Ramos (cell line): ENCODE data around the gene ACOT7.
"Not testable (repeated sequence)": the region's sequence is repeated elsewhere in the genome, so short reads cannot be mapped to it uniquely, and the experiment has no call there.

Experiments
- in situ Hi-C: fragments of 300-500 bp; cut with MboI; formaldehyde crosslinking; loops from one replicate; pipeline ENCODE4 v1.14.3; 2022; ENCODE audit warnings: low sequenced_read_pairs; ENCODE audit not compliant: unreplicated experiment

The ACOT7 gene

DNA sequence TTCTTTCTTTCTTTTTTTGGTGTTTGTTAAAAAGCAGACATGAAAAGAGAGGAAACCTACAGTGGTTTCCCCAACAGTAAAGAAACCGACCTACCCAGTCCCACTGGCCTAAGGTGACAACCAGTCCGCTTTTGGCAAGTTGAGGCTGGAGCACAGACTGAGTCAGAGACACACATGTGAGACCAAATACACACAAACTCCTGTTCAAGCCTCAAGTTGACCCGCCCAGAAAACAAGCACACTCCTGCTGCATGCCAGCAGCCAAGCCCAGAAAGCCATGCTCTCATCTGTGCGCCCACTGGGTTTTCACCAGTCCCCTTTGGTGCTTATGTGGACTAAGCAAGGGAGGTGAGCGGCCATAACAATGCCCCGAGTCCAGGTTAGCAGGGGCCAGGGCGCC lies 68.1 kb downstream of the ACOT7 start:
- in situ Hi-C loops, result no loop called here

DNA sequence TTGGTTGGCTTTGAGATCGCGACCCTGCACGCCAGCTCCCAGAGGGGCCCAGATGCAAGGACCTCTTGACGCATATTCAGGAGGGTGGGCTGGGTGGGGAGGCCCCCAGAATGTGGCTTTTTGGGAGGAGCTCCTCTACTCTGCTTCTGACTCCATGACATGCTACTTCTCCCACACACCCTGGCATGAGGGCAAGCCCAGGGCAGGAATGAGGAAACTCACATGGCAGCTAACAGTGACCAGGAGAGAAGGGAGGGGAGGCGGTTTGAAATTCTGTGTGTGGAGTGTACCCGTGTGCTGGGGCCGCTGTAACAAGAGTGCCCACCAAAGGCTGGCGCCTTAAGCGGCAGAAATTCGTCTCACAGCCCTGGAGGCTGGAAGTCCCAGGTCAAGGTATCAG lies 71.4 kb downstream of the ACOT7 start:
- in situ Hi-C loops, result no loop called here

DNA sequence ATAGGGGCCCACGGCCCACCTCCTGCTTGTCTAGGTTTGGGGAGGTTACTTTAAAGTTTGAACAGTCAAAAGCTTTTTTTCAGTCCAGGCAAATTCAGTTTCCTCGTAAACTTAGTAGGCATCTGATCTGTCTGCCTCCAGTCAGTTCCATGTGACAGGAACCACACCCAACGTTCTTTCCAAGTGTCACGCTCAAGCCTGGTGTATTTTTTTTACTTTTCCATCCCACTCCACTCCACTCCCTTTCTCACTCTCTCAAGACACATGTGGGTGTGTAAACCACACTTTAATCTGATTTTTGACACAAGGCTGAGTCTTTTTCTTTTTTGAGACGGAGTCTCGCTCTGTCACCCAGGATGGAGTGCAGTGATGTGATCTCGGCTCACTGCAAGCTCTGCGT lies 72.4 kb downstream of the ACOT7 start:
- in situ Hi-C loops, result no loop called here

DNA sequence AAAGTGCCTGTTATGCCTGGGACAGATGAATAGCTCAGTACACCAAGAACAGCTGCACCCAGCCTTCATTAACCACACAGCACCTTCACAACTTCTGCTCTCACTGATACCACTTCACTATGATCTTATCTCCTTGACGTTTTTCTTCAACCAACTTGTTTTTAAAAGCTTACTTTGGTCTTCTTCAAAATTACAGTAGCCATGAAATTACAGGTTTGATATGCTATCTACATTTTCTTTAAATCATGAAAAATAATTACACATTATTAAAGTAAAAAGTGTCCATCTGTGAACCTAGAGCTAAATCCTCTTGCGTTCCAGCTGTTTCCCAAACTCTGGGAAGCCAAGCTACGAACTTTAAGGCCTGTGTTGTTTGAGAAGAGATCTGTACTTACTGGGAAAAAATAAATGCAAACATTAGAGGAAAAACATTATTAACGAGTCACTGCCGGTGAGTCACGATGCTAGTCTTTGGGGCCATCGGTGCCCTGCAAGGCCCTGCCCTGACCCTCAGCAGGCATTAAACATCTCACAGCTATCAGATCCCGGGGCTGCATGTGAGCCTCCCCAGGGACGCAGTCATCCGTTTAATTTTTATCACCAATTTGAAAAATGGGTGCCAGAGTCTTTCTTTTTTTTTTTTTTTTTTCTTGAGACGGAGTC lies 76.3 kb downstream of the ACOT7 start:
- in situ Hi-C loops, result no loop called here

DNA sequence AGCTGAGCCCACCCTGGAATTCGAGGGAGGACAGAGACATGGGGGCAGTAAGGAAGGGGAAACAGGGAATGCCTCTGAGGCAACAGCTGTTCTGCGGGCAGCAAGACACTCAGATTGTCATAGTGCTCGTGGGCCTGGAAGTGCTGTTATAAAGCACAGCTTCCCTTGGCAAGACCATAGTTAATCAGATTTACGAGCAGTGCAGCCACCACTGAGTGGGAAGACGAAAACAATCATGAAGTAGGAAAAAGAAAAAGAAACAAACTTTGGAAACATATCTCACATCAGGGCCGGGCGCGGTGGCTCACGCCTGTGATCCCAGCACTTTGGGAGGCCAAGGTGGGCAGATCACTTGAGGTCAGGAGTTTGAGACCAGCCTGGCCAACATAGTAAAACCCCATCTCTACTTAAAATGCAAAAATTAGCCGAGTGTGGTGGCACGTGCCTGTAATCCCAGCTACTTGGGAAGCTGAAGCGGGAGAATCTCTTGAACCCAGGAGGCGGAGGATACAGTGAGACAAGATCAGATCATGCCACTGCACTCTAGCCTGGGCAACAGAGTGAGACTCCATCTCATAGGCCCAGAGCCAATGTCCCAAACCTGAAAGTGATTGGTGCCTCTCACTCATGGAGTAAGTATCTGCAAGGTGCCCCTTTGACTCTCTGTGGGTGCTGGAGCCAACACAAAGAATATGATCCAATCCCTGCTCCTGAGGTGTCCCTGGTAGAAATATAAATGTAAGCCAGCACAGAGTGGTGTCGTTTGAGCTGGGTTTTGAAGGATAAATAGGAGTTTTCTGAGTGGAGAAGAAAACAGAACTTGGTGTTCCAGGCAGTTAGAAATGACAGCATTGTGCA lies 77.1 kb downstream of the ACOT7 start:
- in situ Hi-C loops, result no loop called here

DNA sequence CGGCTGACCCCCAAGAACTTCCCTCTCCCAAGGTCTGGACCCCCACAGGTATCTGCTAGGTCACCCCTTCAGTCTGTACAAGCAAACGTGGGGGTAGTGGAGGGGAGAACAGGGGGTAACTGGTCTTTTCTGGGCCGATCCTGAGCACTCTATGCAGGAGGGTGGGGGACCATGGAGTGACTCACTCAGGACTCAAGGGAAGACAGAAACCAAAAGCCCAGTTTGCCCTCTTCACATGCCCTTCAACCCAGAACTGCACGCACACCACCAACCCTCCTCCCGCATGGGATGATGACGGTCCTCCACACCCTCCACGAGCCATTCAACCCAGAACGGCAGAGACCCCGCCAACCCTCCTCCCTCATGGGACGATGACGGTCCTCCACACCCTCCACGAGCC lies 79.1 kb downstream of the ACOT7 start:
- in situ Hi-C loops, result no loop called here

DNA sequence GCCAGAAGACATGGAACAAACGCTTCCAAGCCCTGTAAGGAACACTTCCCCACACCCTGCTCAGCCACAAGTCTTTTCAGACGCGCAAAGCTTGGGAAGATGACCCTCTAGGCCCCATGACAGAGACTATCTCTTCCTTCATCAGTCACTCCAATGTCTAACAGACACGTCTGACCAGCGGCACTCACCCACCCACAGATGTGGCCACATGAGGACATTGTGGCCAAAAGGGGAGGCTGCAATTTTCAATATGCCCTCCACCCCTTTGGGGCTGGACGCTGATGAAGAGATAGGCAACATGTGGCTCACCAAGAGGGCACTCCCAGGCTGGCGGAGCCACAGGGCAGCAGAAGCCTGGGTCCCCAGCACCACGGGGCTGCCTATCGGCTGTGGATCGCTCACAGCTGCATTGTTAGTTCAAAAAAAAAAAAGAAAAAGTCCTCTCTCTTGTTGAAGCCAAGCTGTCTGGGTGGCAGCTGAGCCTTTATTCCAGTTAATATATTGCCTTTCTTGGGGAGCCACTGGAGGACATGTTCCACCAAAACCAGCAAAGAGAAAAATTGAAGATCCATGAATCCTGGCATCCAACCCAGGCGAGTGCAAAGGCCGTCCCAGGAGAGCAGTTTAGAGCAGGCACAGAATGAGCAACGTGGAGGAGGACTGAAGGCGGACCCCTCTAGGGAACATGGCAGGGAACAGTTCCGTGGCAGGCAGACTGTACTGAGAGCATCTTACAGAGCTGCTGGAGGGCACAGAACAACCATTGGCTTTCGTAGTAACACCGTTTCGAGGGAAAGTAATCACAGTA lies 80.0 kb downstream of the ACOT7 start:
- in situ Hi-C loops, result no loop called here

DNA sequence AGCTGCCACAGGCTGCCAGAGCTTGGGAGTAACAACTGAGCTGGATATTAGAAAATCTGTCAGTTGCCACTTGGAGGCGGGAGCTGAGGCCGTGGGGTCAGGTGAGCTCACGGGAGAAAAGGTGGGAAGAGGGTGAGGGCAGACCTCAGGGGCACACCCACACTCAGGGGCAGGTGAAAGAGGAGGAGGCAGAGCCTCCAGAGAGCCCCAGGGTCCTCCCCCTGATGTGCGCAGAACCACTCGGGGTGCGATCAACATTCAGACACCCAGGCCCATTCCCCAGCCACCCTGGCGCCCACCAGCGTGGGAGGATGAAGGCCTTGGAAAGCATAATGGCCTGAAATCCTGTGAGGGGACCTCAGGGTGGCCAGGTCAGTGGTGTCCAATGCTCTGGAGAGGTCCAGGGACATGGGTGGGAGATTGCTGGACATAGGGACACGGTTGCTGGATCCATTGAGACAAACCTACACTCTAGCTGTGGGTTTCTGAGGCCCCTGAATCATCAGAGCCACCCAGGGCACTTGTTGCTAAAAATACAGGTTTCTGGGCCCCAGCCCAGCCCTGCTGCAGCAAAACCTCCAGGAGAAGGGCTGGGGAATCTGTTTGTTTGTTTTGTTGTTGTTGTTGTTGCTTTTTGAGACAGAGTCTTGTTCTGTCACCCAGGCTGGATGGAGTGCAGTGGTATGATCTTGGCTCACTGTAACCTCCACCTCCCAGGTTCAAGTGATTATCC lies 83.3 kb downstream of the ACOT7 start:
- in situ Hi-C loops, result no loop called here

GRCh38 chr1:6309564-6309963 lies 84.0 kb downstream of the ACOT7 start:
- in situ Hi-C loops, result no loop called here

GRCh38 chr1:6308449-6308848 lies 85.1 kb downstream of the ACOT7 start:
- in situ Hi-C loops, result no loop called here

DNA sequence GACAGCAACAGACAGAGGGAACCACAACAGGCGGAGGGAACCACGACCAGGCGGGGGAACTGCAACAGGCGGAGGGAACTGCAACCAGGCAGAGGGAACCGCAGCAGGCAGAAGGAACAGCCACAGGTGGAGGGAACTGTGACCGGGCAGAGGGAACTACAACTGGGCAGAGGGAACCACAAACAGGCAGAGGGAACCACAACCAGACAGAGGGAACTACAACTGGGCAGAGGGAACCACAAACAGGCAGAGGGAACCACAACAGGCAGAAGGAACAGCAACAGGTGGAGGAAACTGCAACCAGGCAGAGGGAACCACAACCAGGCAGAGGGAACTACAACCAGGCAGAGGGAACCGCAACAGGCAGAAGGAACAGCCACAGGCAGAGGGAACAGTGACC lies 85.9 kb downstream of the ACOT7 start:
- in situ Hi-C loops, result not testable (repeated sequence)

- in situ Hi-C loops, result no loop called here
These were observed 86.5 kb downstream of the ACOT7 start for GRCh38 chr1:6307099-6307498.

DNA sequence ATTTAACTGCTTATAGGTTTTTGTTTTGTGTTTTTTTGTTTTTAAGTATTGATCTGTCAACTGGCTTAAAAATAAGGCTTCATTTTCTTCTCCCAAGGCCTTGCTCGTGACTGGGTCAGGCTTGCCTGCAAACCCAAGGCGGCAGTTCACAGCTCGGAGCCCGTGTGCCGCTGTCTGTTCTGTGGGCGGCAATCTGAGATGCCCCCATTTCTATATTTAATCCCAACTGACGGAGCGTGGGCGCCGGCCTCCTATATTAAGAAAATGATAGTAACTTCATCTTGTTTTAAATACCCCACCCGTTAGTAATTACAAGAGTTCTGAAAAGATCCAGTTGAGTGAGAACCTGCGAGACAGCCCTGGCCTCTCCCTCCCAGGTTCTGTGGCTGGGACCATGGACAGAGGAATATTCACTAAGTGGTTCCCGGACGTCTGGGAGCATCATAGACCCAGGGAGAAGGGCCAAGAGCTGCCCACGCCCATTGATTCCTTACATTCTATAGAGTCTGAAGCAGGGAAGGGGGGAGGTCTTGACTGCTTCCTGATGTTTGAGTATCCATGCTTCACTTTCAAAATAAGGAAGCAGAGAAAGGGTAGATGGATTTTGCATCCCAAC lies 90.1 kb downstream of the ACOT7 start:
- in situ Hi-C loops, result no loop called here

DNA sequence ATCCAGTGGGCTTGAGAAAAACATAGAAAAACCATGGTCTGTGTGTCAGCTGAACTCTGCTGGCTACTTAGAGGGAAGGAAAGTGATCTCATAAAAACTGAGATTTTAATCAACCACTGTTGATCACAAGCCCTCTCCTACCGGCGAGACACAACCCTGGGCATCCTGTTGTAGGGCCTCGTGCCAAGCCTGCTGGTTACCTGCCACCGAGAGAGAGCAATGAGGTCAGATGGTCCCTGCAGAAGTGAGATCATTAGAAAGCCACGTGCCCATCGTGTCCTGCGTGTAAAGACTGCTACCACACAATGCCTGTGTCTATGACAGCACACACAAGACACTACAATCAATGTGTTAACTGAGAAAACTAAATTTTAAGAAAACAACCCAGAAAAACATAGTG lies 91.0 kb downstream of the ACOT7 start:
- in situ Hi-C loops, result no loop called here

DNA sequence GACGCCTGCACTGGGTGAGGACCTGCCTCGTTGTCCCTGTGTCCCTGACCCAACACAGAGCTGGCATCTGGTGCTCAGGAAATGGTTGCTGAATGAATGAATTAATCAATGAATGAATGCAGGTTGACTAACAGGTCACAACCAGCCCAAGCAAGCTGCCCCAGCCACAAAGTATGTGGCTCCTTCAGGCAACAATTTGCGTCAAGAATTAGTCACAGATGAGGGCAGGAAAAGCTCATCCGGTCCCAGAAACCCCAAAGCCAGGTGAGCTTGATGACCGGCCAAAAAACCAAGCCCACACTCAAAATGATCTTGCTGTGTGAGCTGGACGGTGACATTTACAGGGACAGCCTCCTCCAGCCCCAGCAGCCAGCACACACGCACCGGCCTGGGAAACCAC lies 92.0 kb downstream of the ACOT7 start:
- in situ Hi-C loops, result no loop called here

DNA sequence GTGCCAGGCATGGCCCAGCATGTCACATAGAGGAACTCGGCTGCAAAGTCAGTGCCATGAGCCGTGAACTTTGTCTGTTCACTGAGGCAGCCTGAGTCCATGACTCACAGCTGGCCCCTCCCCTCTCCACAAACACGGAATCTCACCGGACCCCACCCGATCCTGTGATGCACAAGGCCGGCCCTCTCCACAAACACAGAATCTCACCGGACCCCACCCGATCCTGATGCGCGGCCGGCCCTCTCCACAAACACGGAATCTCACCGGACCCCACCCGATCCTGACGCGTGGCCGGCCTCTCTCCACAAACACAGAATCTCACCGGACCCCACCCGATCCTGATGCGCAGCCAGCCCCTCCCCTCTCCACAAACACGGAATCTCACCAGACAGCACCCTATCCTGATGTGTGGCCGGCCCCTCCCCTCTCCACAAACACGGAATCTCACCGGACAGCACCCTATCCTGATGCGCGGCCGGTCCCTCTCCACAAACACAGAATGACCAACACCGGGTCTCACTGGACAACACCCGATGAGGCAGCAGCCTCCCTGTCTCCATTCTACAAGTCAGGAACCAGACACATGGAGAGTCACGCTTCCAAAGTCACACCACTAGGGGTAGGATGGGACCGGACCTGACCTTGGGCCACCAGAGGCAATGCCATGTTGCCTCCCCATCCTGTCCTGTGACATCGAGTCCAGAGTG lies 93.1 kb downstream of the ACOT7 start:
- in situ Hi-C loops, result no loop called here

DNA sequence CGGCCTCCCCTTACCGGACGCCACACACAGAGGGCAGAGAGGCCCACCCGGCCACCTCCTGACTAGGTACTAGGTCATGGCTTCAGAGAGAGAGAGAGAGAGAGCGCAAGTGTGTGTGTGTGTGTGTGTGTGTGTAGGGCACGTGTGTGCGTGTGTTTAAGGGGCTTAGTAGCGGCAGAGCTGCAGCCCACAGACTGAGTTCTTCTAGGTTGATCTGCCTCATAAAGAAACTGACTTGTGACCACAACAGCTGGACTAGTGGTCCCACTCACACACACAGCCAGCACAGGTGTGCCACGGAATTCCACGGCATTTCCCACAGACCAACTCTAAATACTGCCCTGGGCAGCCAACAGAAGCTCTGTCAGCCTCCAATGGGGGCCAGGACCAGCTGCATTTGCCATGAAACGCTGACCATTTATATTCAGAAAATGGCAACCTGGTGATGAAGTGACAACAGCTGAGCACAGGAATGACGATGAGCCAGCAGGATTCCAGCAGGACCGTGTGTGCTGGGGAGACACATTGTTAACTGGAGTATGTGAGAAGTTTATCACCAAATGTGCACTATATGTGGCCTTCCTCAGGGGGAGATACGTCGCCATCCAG lies 93.9 kb downstream of the ACOT7 start:
- in situ Hi-C loops, result no loop called here

DNA sequence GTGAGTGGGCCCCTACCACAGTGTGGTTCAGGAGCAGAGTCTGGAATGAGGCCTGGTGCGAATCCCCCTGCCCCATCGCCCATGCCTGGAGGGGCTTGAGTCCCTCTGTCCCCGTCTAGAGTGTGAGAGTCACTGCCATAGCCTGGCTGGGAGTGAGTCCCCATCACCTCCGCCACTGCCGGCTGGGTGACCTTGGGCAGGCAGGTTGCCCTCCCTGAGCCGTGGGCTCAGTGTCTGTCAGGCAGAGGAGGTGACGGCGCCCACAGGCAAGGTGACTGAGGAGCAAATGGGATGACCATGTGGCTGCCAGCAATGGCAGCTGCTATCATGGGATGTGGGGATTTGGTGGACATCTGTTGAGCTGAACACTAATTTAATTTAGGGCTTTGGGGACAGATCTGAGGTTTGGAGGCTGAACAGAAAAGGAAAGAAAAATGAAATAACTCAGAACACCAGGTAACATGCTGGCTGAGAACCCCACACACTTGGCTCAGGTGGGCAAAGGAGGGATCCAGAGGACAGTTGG lies 94.6 kb downstream of the ACOT7 start:
- in situ Hi-C loops, result no loop called here

- in situ Hi-C loops, result no loop called here
These were observed 95.0 kb downstream of the ACOT7 start for GRCh38 chr1:6298530-6298929.
